ENCODE measurements around the gene KLF15. TPM values are rescaled to one million over a fixed set of nuclear protein-coding genes. Genes with fewer than 3 reads are reported as not detected.

The KLF15 gene
- total RNA-seq, 1 experiment from 2014 or later, result 23.5 TPM

GRCh38 chr3:126353694-126354321 lies 3.4 kb downstream of the KLF15 start:
- in situ Hi-C loops (cut with HindIII; ENCODE audit: low pct_unique_long_range_greater_than_20kb, low sequenced_read_pairs), result no loop called here
- DNase-seq (ENCODE audit: low read depth, low spot score), result no peak

GRCh38 chr3:126352476-126353454 lies 4.4 kb downstream of the KLF15 start:
- in situ Hi-C loops (cut with HindIII; ENCODE audit: low pct_unique_long_range_greater_than_20kb, low sequenced_read_pairs), result no loop called here
- DNase-seq (ENCODE audit: low read depth, low spot score), result no peak

- DNase-seq (ENCODE audit: low read depth, low spot score), result no peak
- in situ Hi-C loops (cut with HindIII; ENCODE audit: low pct_unique_long_range_greater_than_20kb, low sequenced_read_pairs), result no loop called here
Measured at GRCh38 chr3:126351771-126352475, 5.3 kb downstream of the KLF15 start.

GRCh38 chr3:126351086-126351770 lies 6.0 kb downstream of the KLF15 start:
- in situ Hi-C loops (cut with HindIII; ENCODE audit: low pct_unique_long_range_greater_than_20kb, low sequenced_read_pairs), result no loop called here

GRCh38 chr3:126350502-126351085 lies 6.6 kb downstream of the KLF15 start:
- no peak for DNase-seq (ENCODE audit: low read depth, low spot score)
- in situ Hi-C loops (cut with HindIII; ENCODE audit: low pct_unique_long_range_greater_than_20kb, low sequenced_read_pairs), result no loop called here

More at GRCh38 chr3:126351086-126351770, 6.0 kb downstream of the KLF15 start:
- no peak for DNase-seq (ENCODE audit: low read depth, low spot score)

- DNase-seq (ENCODE audit: low read depth, low spot score), result no peak
- in situ Hi-C loops (cut with HindIII; ENCODE audit: low pct_unique_long_range_greater_than_20kb, low sequenced_read_pairs), result no loop called here
Measured at GRCh38 chr3:126349611-126350501, 7.4 kb downstream of the KLF15 start.

- DNase-seq (ENCODE audit: low read depth, low spot score), result no peak
- in situ Hi-C loops (cut with HindIII; ENCODE audit: low pct_unique_long_range_greater_than_20kb, low sequenced_read_pairs), result no loop called here
Measured at GRCh38 chr3:126349071-126349470, 8.1 kb downstream of the KLF15 start.

- peak; percentile 41 for DNase-seq (ENCODE audit: low read depth, low spot score)
- in situ Hi-C loops (cut with HindIII; ENCODE audit: low pct_unique_long_range_greater_than_20kb, low sequenced_read_pairs), result no loop called here
Measured at GRCh38 chr3:126348308-126348920, 8.8 kb downstream of the KLF15 start.

- in situ Hi-C loops (cut with HindIII; ENCODE audit: low pct_unique_long_range_greater_than_20kb, low sequenced_read_pairs), result no loop called here
Measured at GRCh38 chr3:126347543-126348161, 9.6 kb downstream of the KLF15 start.

GRCh38 chr3:126346466-126346865 lies 10.7 kb downstream of the KLF15 start:
- in situ Hi-C loops (cut with HindIII; ENCODE audit: low pct_unique_long_range_greater_than_20kb, low sequenced_read_pairs), result no loop called here
- no peak for DNase-seq (ENCODE audit: low read depth, low spot score)

More at GRCh38 chr3:126347543-126348161, 9.6 kb downstream of the KLF15 start:
- DNase-seq (ENCODE audit: low read depth, low spot score), result no peak

- no peak for DNase-seq (ENCODE audit: low read depth, low spot score)
- in situ Hi-C loops (cut with HindIII; ENCODE audit: low pct_unique_long_range_greater_than_20kb, low sequenced_read_pairs), result no loop called here
Measured at GRCh38 chr3:126345641-126346460, 11.4 kb downstream of the KLF15 start.

- in situ Hi-C loops (cut with HindIII; ENCODE audit: low pct_unique_long_range_greater_than_20kb, low sequenced_read_pairs), result no loop called here
Measured at GRCh38 chr3:126345231-126345630, 12.0 kb downstream of the KLF15 start.

GRCh38 chr3:126344380-126345041 lies 12.7 kb downstream of the KLF15 start:
- in situ Hi-C loops (cut with HindIII; ENCODE audit: low pct_unique_long_range_greater_than_20kb, low sequenced_read_pairs), result no loop called here
- no peak for DNase-seq (ENCODE audit: low read depth, low spot score)

More at GRCh38 chr3:126345231-126345630, 12.0 kb downstream of the KLF15 start:
- DNase-seq (ENCODE audit: low read depth, low spot score), result no peak

GRCh38 chr3:126343649-126344035 lies 13.6 kb downstream of the KLF15 start:
- no peak for DNase-seq (ENCODE audit: low read depth, low spot score)
- in situ Hi-C loops (cut with HindIII; ENCODE audit: low pct_unique_long_range_greater_than_20kb, low sequenced_read_pairs), result no loop called here
